DOHH2 (cell line): Measurements from ENCODE around the gene SIAH1.

ENCODE experiments used
- CTCF ChIP-seq: fragments of 200-600 bp; sonication (generic); IDR thresholded peaks from one replicate; pipeline ENCODE4 v1.5.1; 2014; ENCODE audit warnings: antibody characterized with exemption, mild to moderate bottlenecking, low read depth, low read length; ENCODE audit not compliant: poor library complexity, severe bottlenecking
- EZH2phosphoT487 ChIP-seq: fragments of 200-600 bp; sonication (generic); IDR thresholded peaks from 2 replicates; pipeline ENCODE4 v1.6.1; 2017; ENCODE audit warnings: borderline replicate concordance, mild to moderate bottlenecking, antibody characterized with exemption, low read length, moderate library complexity, mixed read lengths

DNA sequence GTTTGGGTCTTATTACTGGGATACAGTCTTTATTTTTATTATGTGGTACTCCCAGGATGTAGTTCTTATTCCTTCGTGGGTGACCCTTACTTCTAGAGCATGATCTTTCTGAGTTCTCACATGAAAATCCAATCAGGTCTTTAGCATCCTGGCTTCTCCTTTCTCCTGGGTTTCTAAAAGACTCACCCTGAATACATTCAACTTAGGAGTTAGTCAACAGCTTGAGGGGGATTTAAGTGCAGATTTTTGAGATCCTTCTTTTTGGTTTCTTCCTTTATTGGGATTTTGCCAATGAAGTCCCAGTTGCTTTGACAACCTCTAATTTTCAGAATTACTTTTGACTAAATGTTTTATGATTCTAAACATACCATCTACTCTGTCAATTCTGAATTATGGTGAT, 68.2 kb downstream of the SIAH1 start:
- TF ChIP-seq CTCF: no peak
- no peak for TF ChIP-seq EZH2phosphoT487
